ENCODE measurements around the gene ZNF746.

DNA sequence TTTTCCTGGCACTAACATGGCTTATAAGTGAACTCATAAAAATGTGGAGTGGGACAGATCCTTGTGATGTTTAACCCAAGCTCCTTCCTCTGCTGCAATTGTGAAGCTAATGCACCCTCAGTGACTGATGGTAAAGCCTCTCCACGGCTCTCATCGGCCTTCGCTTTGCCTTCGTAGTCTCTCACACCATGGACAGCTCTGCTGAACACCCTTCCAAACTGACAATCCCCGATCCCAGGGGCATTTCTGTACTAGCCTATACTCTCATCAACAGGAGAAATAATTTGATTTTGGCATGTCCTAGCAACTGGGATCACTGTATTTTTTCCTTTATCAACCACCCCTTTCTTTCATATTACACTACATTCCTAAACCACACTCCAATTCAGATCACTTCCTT, 42.9 kb downstream of the ZNF746 start:
- TF ChIP-seq, protein P1, sequence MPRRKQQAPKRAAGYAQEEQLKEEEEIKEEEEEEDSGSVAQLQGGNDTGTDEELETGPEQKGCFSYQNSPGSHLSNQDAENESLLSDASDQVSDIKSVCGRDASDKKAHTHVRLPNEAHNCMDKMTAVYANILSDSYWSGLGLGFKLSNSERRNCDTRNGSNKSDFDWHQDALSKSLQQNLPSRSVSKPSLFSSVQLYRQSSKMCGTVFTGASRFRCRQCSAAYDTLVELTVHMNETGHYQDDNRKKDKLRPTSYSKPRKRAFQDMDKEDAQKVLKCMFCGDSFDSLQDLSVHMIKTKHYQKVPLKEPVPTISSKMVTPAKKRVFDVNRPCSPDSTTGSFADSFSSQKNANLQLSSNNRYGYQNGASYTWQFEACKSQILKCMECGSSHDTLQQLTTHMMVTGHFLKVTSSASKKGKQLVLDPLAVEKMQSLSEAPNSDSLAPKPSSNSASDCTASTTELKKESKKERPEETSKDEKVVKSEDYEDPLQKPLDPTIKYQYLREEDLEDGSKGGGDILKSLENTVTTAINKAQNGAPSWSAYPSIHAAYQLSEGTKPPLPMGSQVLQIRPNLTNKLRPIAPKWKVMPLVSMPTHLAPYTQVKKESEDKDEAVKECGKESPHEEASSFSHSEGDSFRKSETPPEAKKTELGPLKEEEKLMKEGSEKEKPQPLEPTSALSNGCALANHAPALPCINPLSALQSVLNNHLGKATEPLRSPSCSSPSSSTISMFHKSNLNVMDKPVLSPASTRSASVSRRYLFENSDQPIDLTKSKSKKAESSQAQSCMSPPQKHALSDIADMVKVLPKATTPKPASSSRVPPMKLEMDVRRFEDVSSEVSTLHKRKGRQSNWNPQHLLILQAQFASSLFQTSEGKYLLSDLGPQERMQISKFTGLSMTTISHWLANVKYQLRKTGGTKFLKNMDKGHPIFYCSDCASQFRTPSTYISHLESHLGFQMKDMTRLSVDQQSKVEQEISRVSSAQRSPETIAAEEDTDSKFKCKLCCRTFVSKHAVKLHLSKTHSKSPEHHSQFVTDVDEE (CRISPR knock-in tag; IDR thresholded peaks at IDR 0.05): no peak
- TF ChIP-seq RARB (CRISPR knock-in tag; IDR thresholded peaks at IDR 0.05) (no peak), GLIS3 (CRISPR knock-in tag; IDR thresholded peaks at IDR 0.05) (no peak), ARNTL (CRISPR knock-in tag; IDR thresholded peaks at IDR 0.05; ENCODE audit: borderline replicate concordance, low read depth) (no peak), ZC3H10 (CRISPR knock-in tag; IDR thresholded peaks at IDR 0.05) (no peak), ZNF565 (CRISPR knock-in tag; conservative IDR thresholded peaks at IDR 0.05; ENCODE audit: low read depth) (no peak), SNAI2 (CRISPR knock-in tag; IDR thresholded peaks at IDR 0.05) (no peak), TOX (CRISPR knock-in tag; IDR thresholded peaks at IDR 0.05; ENCODE audit: borderline replicate concordance) (no peak), ZNF8 (CRISPR knock-in tag; IDR thresholded peaks at IDR 0.05) (no peak)
- TF ChIP-seq, protein P2, sequence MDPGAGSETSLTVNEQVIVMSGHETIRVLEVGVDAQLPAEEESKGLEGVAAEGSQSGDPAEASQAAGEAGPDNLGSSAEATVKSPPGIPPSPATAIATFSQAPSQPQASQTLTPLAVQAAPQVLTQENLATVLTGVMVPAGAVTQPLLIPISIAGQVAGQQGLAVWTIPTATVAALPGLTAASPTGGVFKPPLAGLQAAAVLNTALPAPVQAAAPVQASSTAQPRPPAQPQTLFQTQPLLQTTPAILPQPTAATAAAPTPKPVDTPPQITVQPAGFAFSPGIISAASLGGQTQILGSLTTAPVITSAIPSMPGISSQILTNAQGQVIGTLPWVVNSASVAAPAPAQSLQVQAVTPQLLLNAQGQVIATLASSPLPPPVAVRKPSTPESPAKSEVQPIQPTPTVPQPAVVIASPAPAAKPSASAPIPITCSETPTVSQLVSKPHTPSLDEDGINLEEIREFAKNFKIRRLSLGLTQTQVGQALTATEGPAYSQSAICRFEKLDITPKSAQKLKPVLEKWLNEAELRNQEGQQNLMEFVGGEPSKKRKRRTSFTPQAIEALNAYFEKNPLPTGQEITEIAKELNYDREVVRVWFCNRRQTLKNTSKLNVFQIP (CRISPR knock-in tag; IDR thresholded peaks at IDR 0.05; ENCODE audit: borderline replicate concordance, low read depth): no peak
- TF ChIP-seq, protein P3, sequence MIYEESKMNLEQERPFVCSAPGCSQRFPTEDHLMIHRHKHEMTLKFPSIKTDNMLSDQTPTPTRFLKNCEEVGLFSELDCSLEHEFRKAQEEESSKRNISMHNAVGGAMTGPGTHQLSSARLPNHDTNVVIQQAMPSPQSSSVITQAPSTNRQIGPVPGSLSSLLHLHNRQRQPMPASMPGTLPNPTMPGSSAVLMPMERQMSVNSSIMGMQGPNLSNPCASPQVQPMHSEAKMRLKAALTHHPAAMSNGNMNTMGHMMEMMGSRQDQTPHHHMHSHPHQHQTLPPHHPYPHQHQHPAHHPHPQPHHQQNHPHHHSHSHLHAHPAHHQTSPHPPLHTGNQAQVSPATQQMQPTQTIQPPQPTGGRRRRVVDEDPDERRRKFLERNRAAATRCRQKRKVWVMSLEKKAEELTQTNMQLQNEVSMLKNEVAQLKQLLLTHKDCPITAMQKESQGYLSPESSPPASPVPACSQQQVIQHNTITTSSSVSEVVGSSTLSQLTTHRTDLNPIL (CRISPR knock-in tag; IDR thresholded peaks at IDR 0.05; ENCODE audit: low read depth): no peak
- TF ChIP-seq, protein P4, sequence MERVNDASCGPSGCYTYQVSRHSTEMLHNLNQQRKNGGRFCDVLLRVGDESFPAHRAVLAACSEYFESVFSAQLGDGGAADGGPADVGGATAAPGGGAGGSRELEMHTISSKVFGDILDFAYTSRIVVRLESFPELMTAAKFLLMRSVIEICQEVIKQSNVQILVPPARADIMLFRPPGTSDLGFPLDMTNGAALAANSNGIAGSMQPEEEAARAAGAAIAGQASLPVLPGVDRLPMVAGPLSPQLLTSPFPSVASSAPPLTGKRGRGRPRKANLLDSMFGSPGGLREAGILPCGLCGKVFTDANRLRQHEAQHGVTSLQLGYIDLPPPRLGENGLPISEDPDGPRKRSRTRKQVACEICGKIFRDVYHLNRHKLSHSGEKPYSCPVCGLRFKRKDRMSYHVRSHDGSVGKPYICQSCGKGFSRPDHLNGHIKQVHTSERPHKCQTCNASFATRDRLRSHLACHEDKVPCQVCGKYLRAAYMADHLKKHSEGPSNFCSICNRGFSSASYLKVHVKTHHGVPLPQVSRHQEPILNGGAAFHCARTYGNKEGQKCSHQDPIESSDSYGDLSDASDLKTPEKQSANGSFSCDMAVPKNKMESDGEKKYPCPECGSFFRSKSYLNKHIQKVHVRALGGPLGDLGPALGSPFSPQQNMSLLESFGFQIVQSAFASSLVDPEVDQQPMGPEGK (CRISPR knock-in tag; IDR thresholded peaks at IDR 0.05; ENCODE audit: borderline replicate concordance): no peak

Measured in SK-N-SH treated with all-trans-retinoic acid at 6 μM for 48 hours (cell line).